GM23338 (cell line): ENCODE results near the gene KRTAP5-2.

Source experiments
- CREB1 ChIP-seq: fragments of 250-450 bp; sonication (Bioruptor Pico); IDR thresholded peaks from 2 replicates; pipeline ENCODE4 v1.5.0; 2020; ENCODE audit warnings: low read depth, mild to moderate bottlenecking, moderate library complexity
- EZH2 ChIP-seq: fragments of 200-600 bp; sonication (generic); IDR thresholded peaks from one replicate; pipeline ENCODE4 v1.8.0; 2017; ENCODE audit warnings: antibody characterized with exemption, mild to moderate bottlenecking, low read depth; ENCODE audit not compliant: unreplicated experiment
- EZH2phosphoT487 ChIP-seq: fragments of 200-600 bp; sonication (generic); IDR thresholded peaks from one replicate; pipeline ENCODE4 v1.8.1; 2018; ENCODE audit warnings: antibody characterized with exemption; ENCODE audit not compliant: unreplicated experiment
- JUNB ChIP-seq: IDR thresholded peaks from one replicate; pipeline ENCODE4 v1.6.1; 2016; ENCODE audit warnings: antibody characterized with exemption; ENCODE audit not compliant: unreplicated experiment
- POLR2AphosphoS5 ChIP-seq: IDR thresholded peaks from 2 replicates; pipeline ENCODE4 v1.6.1; 2016; ENCODE audit warnings: antibody characterized with exemption, low read depth
- REST ChIP-seq: IDR thresholded peaks from one replicate; pipeline ENCODE4 v1.6.1; 2018; ENCODE audit warnings: antibody characterized with exemption; ENCODE audit not compliant: unreplicated experiment
- ZNF331 ChIP-seq: fragments of 250-450 bp; sonication (Bioruptor Pico); IDR thresholded peaks from 2 replicates; pipeline ENCODE4 v1.5.0; 2020; ENCODE audit warnings: low read depth, mild to moderate bottlenecking, moderate library complexity
- TF ChIP-seq, protein P1 (sequence below), 2 experiments: fragments of 200-600 bp in 1 of 2; sonication (generic) in 1 of 2; conservative IDR thresholded peaks; 2 replicates each; pipeline versions ENCODE4 v1.5.1 to v1.6.1; 2016 to 2017; ENCODE audit warnings: antibody characterized with exemption in 2 of 2, low read depth in 2 of 2, mild to moderate bottlenecking in 2 of 2, moderate library complexity in 1 of 2
- TF ChIP-seq, protein P2 (sequence below): fragments of 250-450 bp; sonication (Bioruptor Pico); IDR thresholded peaks from 2 replicates; pipeline ENCODE4 v1.5.0; 2020; ENCODE audit warnings: mild to moderate bottlenecking, moderate library complexity
- TF ChIP-seq, protein P3 (sequence below): IDR thresholded peaks from 2 replicates; pipeline ENCODE4 v1.6.1; 2016; ENCODE audit warnings: antibody characterized with exemption

DNA sequence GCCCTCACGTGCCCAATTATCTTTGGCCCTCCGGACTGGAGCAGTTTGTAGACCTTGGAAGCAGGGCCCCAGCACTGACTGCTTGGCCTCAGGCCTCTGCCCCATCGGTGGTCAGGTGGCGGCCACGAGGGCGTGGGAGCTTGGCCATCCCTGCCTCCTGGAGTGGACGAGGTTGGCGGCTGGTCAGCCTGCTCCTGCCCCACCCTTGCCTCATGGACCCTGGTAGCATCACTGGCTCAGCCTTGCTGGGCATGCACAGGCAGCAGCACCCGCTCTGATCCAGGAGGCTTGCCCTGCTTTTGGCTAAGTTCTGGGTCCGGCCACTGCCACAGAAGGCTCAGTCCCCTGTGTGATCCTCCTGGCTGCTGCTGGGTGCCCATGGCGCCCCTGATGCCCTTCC lies 6.1 kb upstream of the KRTAP5-2 start:
- TF ChIP-seq, protein P1, sequence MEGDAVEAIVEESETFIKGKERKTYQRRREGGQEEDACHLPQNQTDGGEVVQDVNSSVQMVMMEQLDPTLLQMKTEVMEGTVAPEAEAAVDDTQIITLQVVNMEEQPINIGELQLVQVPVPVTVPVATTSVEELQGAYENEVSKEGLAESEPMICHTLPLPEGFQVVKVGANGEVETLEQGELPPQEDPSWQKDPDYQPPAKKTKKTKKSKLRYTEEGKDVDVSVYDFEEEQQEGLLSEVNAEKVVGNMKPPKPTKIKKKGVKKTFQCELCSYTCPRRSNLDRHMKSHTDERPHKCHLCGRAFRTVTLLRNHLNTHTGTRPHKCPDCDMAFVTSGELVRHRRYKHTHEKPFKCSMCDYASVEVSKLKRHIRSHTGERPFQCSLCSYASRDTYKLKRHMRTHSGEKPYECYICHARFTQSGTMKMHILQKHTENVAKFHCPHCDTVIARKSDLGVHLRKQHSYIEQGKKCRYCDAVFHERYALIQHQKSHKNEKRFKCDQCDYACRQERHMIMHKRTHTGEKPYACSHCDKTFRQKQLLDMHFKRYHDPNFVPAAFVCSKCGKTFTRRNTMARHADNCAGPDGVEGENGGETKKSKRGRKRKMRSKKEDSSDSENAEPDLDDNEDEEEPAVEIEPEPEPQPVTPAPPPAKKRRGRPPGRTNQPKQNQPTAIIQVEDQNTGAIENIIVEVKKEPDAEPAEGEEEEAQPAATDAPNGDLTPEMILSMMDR (conservative IDR thresholded peaks at IDR 0.05; ENCODE audit: low read depth in 2 of 2), result no peak
- TF ChIP-seq EZH2, result no peak
- TF ChIP-seq POLR2AphosphoS5, result no peak
- no peak for TF ChIP-seq CREB1
- TF ChIP-seq REST, result no peak
- TF ChIP-seq, protein P2, sequence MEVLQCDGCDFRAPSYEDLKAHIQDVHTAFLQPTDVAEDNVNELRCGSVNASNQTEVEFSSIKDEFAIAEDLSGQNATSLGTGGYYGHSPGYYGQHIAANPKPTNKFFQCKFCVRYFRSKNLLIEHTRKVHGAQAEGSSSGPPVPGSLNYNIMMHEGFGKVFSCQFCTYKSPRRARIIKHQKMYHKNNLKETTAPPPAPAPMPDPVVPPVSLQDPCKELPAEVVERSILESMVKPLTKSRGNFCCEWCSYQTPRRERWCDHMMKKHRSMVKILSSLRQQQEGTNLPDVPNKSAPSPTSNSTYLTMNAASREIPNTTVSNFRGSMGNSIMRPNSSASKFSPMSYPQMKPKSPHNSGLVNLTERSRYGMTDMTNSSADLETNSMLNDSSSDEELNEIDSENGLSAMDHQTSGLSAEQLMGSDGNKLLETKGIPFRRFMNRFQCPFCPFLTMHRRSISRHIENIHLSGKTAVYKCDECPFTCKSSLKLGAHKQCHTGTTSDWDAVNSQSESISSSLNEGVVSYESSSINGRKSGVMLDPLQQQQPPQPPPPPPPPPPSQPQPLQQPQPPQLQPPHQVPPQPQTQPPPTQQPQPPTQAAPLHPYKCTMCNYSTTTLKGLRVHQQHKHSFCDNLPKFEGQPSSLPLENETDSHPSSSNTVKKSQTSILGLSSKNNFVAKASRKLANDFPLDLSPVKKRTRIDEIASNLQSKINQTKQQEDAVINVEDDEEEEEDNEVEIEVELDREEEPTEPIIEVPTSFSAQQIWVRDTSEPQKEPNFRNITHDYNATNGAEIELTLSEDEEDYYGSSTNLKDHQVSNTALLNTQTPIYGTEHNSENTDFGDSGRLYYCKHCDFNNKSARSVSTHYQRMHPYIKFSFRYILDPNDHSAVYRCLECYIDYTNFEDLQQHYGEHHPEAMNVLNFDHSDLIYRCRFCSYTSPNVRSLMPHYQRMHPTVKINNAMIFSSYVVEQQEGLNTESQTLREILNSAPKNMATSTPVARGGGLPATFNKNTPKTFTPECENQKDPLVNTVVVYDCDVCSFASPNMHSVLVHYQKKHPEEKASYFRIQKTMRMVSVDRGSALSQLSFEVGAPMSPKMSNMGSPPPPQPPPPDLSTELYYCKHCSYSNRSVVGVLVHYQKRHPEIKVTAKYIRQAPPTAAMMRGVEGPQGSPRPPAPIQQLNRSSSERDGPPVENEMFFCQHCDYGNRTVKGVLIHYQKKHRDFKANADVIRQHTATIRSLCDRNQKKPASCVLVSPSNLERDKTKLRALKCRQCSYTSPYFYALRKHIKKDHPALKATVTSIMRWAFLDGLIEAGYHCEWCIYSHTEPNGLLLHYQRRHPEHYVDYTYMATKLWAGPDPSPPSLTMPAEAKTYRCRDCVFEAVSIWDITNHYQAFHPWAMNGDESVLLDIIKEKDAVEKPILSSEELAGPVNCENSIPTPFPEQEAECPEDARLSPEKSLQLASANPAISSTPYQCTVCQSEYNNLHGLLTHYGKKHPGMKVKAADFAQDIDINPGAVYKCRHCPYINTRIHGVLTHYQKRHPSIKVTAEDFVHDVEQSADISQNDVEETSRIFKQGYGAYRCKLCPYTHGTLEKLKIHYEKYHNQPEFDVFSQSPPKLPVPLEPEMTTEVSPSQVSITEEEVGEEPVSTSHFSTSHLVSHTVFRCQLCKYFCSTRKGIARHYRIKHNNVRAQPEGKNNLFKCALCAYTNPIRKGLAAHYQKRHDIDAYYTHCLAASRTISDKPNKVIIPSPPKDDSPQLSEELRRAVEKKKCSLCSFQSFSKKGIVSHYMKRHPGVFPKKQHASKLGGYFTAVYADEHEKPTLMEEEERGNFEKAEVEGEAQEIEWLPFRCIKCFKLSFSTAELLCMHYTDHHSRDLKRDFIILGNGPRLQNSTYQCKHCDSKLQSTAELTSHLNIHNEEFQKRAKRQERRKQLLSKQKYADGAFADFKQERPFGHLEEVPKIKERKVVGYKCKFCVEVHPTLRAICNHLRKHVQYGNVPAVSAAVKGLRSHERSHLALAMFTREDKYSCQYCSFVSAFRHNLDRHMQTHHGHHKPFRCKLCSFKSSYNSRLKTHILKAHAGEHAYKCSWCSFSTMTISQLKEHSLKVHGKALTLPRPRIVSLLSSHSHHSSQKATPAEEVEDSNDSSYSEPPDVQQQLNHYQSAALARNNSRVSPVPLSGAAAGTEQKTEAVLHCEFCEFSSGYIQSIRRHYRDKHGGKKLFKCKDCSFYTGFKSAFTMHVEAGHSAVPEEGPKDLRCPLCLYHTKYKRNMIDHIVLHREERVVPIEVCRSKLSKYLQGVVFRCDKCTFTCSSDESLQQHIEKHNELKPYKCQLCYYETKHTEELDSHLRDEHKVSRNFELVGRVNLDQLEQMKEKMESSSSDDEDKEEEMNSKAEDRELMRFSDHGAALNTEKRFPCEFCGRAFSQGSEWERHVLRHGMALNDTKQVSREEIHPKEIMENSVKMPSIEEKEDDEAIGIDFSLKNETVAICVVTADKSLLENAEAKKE (CRISPR knock-in tag), result no peak
- no peak for TF ChIP-seq EZH2phosphoT487
- no peak for TF ChIP-seq ZNF331 (CRISPR knock-in tag)
- TF ChIP-seq, protein P3, sequence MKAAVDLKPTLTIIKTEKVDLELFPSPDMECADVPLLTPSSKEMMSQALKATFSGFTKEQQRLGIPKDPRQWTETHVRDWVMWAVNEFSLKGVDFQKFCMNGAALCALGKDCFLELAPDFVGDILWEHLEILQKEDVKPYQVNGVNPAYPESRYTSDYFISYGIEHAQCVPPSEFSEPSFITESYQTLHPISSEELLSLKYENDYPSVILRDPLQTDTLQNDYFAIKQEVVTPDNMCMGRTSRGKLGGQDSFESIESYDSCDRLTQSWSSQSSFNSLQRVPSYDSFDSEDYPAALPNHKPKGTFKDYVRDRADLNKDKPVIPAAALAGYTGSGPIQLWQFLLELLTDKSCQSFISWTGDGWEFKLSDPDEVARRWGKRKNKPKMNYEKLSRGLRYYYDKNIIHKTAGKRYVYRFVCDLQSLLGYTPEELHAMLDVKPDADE, result no peak
- no peak for TF ChIP-seq JUNB
